Activated naive CD4-positive, alpha-beta T cell treated with anti-CD3 and anti-CD28 coated beads for 36 hours (primary cell): ENCODE measurements around the gene NCBP3. TPM values are rescaled to one million over a fixed set of nuclear protein-coding genes. Genes with fewer than 3 reads are reported as not detected.

ENCODE experiments used
- CTCF ChIA-PET: fragments of 350-600 bp; sonication (Branson Sonifier 250); formaldehyde crosslinking; loops from one replicate; lab custom pipeline; 2021; ENCODE audit warnings: antibody characterized with exemption; lab: Charles Lee
- DNase-seq: peaks from one replicate; pipeline ENCODE4 v3.0.0-alpha.2; 2020
- H3K27ac Mint-ChIP-seq: one replicate; pipeline ENCODE4 v1.8.0; 2021; ENCODE audit warnings: mild to moderate bottlenecking, mixed read lengths
- H3K27me3 Mint-ChIP-seq: one replicate; pipeline ENCODE4 v1.8.0; 2021; ENCODE audit warnings: low read depth, mixed read lengths
- H3K36me3 Mint-ChIP-seq: one replicate; pipeline ENCODE4 v1.8.0; 2021; ENCODE audit warnings: low read depth, mixed read lengths
- H3K4me1 Mint-ChIP-seq: one replicate; pipeline ENCODE4 v1.8.0; 2021; ENCODE audit warnings: low read depth, mixed read lengths
- H3K4me3 Mint-ChIP-seq: one replicate; pipeline ENCODE4 v1.8.0; 2021; ENCODE audit warnings: mild to moderate bottlenecking, moderate library complexity, mixed read lengths
- H3K9me3 Mint-ChIP-seq: one replicate; pipeline ENCODE4 v1.8.0; 2021; ENCODE audit warnings: mixed read lengths
- intact Hi-C: fragments of 100-400 bp; cut with micrococcal nuclease; formaldehyde crosslinking; loops from one replicate; pipeline ENCODE4 v1.15.1; 2023
- total RNA-seq, 2 experiments: library from RNA; stranded (reverse); gene quantifications; one replicate each; pipeline ENCODE4 v1.2.3, GENCODE V29; 2021

NCBP3 gene
- total RNA-seq, 2 experiments from 2014 or later, result 33.9 to 40.4 TPM

- CTCF ChIA-PET, result interaction anchor here (0.6 to 1.4 kb wide), 5 partner anchors 24 to 148 kb away, joined by 3 to 7 read pairs (median 3); no protein-coding TSS in a partner anchor
- H3K4me3 Mint-ChIP-seq, result no peak overlapping the region
- no peaks in the 10 kb centered on the region for H3K36me3 Mint-ChIP-seq
- H3K27ac Mint-ChIP-seq, result no peak overlapping the region
- H3K27me3 Mint-ChIP-seq, result no peaks in the 10 kb centered on the region
- peaks cover 51% of the 10 kb centered on the region for H3K4me1 Mint-ChIP-seq
- DNase-seq, result no peak
- intact Hi-C loops, result no loop called here
- no peaks in the 10 kb centered on the region for H3K9me3 Mint-ChIP-seq
These were observed 43.4 kb upstream of the NCBP3 start for GRCh38 chr17:3889325-3890012.

- Mint-ChIP-seq H3K4me3 (no peak overlapping the region), H3K9me3 (no peaks in the 10 kb centered on the region), H3K27me3 (no peaks in the 10 kb centered on the region), H3K4me1 (peaks cover 46% of the 10 kb centered on the region), H3K27ac (no peak overlapping the region), H3K36me3 (no peaks in the 10 kb centered on the region)
- CTCF ChIA-PET, result interaction anchor here (1.2 kb wide), 1 partner anchor 22 kb away, joined by 3 read pairs; no protein-coding TSS in a partner anchor
- no peak for DNase-seq
- intact Hi-C loops, result no loop called here
These were observed 42.5 kb upstream of the NCBP3 start for GRCh38 chr17:3888343-3889171.

GRCh38 chr17:3887804-3888203 is 41.8 kb upstream of the NCBP3 start:
- Mint-ChIP-seq H3K27ac (no peak overlapping the region), H3K36me3 (no peaks in the 10 kb centered on the region), H3K27me3 (no peaks in the 10 kb centered on the region), H3K9me3 (no peaks in the 10 kb centered on the region), H3K4me1 (peaks cover 43% of the 10 kb centered on the region), H3K4me3 (no peak overlapping the region)
- intact Hi-C loops, result no loop called here
- CTCF ChIA-PET, result interaction anchor here (1.2 kb wide), 2 partner anchors 23 to 60 kb away, joined by 3 read pairs; no protein-coding TSS in a partner anchor
- DNase-seq, result no peak

- H3K9me3 Mint-ChIP-seq, result no peaks in the 10 kb centered on the region
- H3K4me3 Mint-ChIP-seq, result no peak overlapping the region
- no peaks in the 10 kb centered on the region for H3K36me3 Mint-ChIP-seq
- no peaks in the 10 kb centered on the region for H3K27me3 Mint-ChIP-seq
- DNase-seq, result no peak
- H3K27ac Mint-ChIP-seq, result peak overlapping the region; percentile 32
- intact Hi-C loops, result no loop called here
- CTCF ChIA-PET, result interaction anchor here (1.2 kb wide), 1 partner anchor 60 kb away, joined by 3 read pairs; no protein-coding TSS in a partner anchor
- H3K4me1 Mint-ChIP-seq, result peaks cover 43% of the 10 kb centered on the region
These were observed 41.3 kb upstream of the NCBP3 start for GRCh38 chr17:3887394-3887793.

- peaks cover 39% of the 10 kb centered on the region for H3K4me1 Mint-ChIP-seq
- H3K36me3 Mint-ChIP-seq, result no peaks in the 10 kb centered on the region
- peak overlapping the region; percentile 32 for H3K27ac Mint-ChIP-seq
- intact Hi-C loops, result no loop called here
- no peaks in the 10 kb centered on the region for H3K27me3 Mint-ChIP-seq
- no peak overlapping the region for H3K4me3 Mint-ChIP-seq
- H3K9me3 Mint-ChIP-seq, result no peaks in the 10 kb centered on the region
- peak; percentile 17 for DNase-seq
- CTCF ChIA-PET, result interaction anchor here (1.2 kb wide), 1 partner anchor 59 kb away, joined by 3 read pairs; no protein-coding TSS in a partner anchor
These were observed 40.7 kb upstream of the NCBP3 start for GRCh38 chr17:3886776-3887175.

- no peaks in the 10 kb centered on the region for H3K36me3 Mint-ChIP-seq
- H3K27me3 Mint-ChIP-seq, result no peaks in the 10 kb centered on the region
- CTCF ChIA-PET, result interaction anchor here (1.0 kb wide), 1 partner anchor 25 kb away, joined by 3 read pairs; no protein-coding TSS in a partner anchor
- peaks cover 31% of the 10 kb centered on the region for H3K4me1 Mint-ChIP-seq
- no peak for DNase-seq
- H3K27ac Mint-ChIP-seq, result no peak overlapping the region
- H3K4me3 Mint-ChIP-seq, result no peak overlapping the region
- H3K9me3 Mint-ChIP-seq, result no peaks in the 10 kb centered on the region
- intact Hi-C loops, result no loop called here
These were observed 39.9 kb upstream of the NCBP3 start for GRCh38 chr17:3885970-3886369.

GRCh38 chr17:3885271-3885670 is 39.2 kb upstream of the NCBP3 start:
- DNase-seq, result no peak
- H3K27me3 Mint-ChIP-seq, result no peaks in the 10 kb centered on the region
- H3K36me3 Mint-ChIP-seq, result no peaks in the 10 kb centered on the region
- no peak overlapping the region for H3K27ac Mint-ChIP-seq
- H3K4me1 Mint-ChIP-seq, result peaks cover 27% of the 10 kb centered on the region
- intact Hi-C loops, result no loop called here
- no peaks in the 10 kb centered on the region for H3K9me3 Mint-ChIP-seq
- CTCF ChIA-PET, result interaction anchor here (0.6 to 1.6 kb wide), 4 partner anchors 21 to 147 kb away, joined by 3 to 5 read pairs (median 3); partner anchors contain the start of gene NCBP3
- no peak overlapping the region for H3K4me3 Mint-ChIP-seq

- Mint-ChIP-seq H3K4me3 (no peak overlapping the region), H3K27me3 (no peaks in the 10 kb centered on the region), H3K9me3 (no peaks in the 10 kb centered on the region), H3K27ac (no peak overlapping the region), H3K4me1 (peaks cover 24% of the 10 kb centered on the region), H3K36me3 (peaks cover under 1% of the 10 kb centered on the region)
- CTCF ChIA-PET, result interaction anchor here (0.8 to 1.6 kb wide), 3 partner anchors 20 to 146 kb away, joined by 3 to 5 read pairs (median 3); no protein-coding TSS in a partner anchor
- DNase-seq, result no peak
- intact Hi-C loops, result no loop called here
These were observed 38.1 kb upstream of the NCBP3 start for GRCh38 chr17:3884188-3884587.

- no peaks in the 10 kb centered on the region for H3K27me3 Mint-ChIP-seq
- no peak overlapping the region for H3K27ac Mint-ChIP-seq
- H3K4me3 Mint-ChIP-seq, result no peak overlapping the region
- CTCF ChIA-PET, result no interaction called here
- DNase-seq, result no peak
- H3K9me3 Mint-ChIP-seq, result no peaks in the 10 kb centered on the region
- peaks cover 13% of the 10 kb centered on the region for H3K4me1 Mint-ChIP-seq
- H3K36me3 Mint-ChIP-seq, result peaks cover 1% of the 10 kb centered on the region
- intact Hi-C loops, result no loop called here
These were observed 36.2 kb upstream of the NCBP3 start for GRCh38 chr17:3882276-3882675.

GRCh38 chr17:3880983-3881382 is 34.9 kb upstream of the NCBP3 start:
- no peak overlapping the region for H3K4me3 Mint-ChIP-seq
- peaks cover 5% of the 10 kb centered on the region for H3K36me3 Mint-ChIP-seq
- no peaks in the 10 kb centered on the region for H3K9me3 Mint-ChIP-seq
- H3K27ac Mint-ChIP-seq, result no peak overlapping the region
- intact Hi-C loops, result no loop called here
- no peaks in the 10 kb centered on the region for H3K27me3 Mint-ChIP-seq
- H3K4me1 Mint-ChIP-seq, result peaks cover under 1% of the 10 kb centered on the region
- CTCF ChIA-PET, result interaction anchor here (0.5 kb wide), 1 partner anchor 26 kb away, joined by 3 read pairs; no protein-coding TSS in a partner anchor
- DNase-seq, result no peak

- Mint-ChIP-seq H3K27ac (no peak overlapping the region), H3K4me3 (no peak overlapping the region), H3K4me1 (no peaks in the 10 kb centered on the region), H3K36me3 (peaks cover 8% of the 10 kb centered on the region), H3K9me3 (no peaks in the 10 kb centered on the region), H3K27me3 (no peaks in the 10 kb centered on the region)
- CTCF ChIA-PET, result interaction anchor here (0.6 to 0.9 kb wide), 3 partner anchors 16 to 33 kb away, joined by 3 to 4 read pairs (median 3); partner anchors contain the start of gene NCBP3
- intact Hi-C loops, result no loop called here
- no peak for DNase-seq
These were observed 33.8 kb upstream of the NCBP3 start for GRCh38 chr17:3879591-3880417.
